ENCODE data around the gene GCH1. TPM values are rescaled to one million over a fixed set of nuclear protein-coding genes. Genes with fewer than 3 reads are reported as not detected.

The GCH1 gene
- total RNA-seq, 1 donor from 2014 or later = 11.2 TPM

GRCh38 chr14:54837508-54838149 lies 65.0 kb downstream of the GCH1 start:
- no peak overlapping the region for H3K4me3 Mint-ChIP-seq (ENCODE audit: unreplicated experiment)
- H3K27ac Mint-ChIP-seq (ENCODE audit: unreplicated experiment) = no peak overlapping the region
- no peak for DNase-seq (ENCODE audit: low spot score)
- H3K27me3 Mint-ChIP-seq (ENCODE audit: unreplicated experiment) = peaks cover 2% of the 10 kb centered on the region
- TF ChIP-seq CTCF (IDR thresholded peaks at IDR 0.05; ENCODE audit: unreplicated experiment) = no peak
- no peaks in the 10 kb centered on the region for H3K4me1 Mint-ChIP-seq (ENCODE audit: unreplicated experiment)
- H3K9me3 Mint-ChIP-seq (ENCODE audit: unreplicated experiment) = no peaks in the 10 kb centered on the region
- peaks cover 14% of the 10 kb centered on the region for H3K36me3 Mint-ChIP-seq (ENCODE audit: low read depth, unreplicated experiment)

- H3K4me3 Mint-ChIP-seq (ENCODE audit: unreplicated experiment) = no peak overlapping the region
- H3K4me1 Mint-ChIP-seq (ENCODE audit: unreplicated experiment) = no peaks in the 10 kb centered on the region
- no peaks in the 10 kb centered on the region for H3K9me3 Mint-ChIP-seq (ENCODE audit: unreplicated experiment)
- peaks cover 2% of the 10 kb centered on the region for H3K27me3 Mint-ChIP-seq (ENCODE audit: unreplicated experiment)
- H3K27ac Mint-ChIP-seq (ENCODE audit: unreplicated experiment) = no peak overlapping the region
- H3K36me3 Mint-ChIP-seq (ENCODE audit: low read depth, unreplicated experiment) = peaks cover 14% of the 10 kb centered on the region
- no peak for TF ChIP-seq CTCF (IDR thresholded peaks at IDR 0.05; ENCODE audit: unreplicated experiment)
- no peak for DNase-seq (ENCODE audit: low spot score)
Measured at GRCh38 chr14:54836231-54836630, 66.4 kb downstream of the GCH1 start.

GRCh38 chr14:54834727-54835126 lies 67.9 kb downstream of the GCH1 start:
- no peaks in the 10 kb centered on the region for H3K9me3 Mint-ChIP-seq (ENCODE audit: unreplicated experiment)
- TF ChIP-seq CTCF (IDR thresholded peaks at IDR 0.05; ENCODE audit: unreplicated experiment) = no peak
- peaks cover 2% of the 10 kb centered on the region for H3K27me3 Mint-ChIP-seq (ENCODE audit: unreplicated experiment)
- H3K36me3 Mint-ChIP-seq (ENCODE audit: low read depth, unreplicated experiment) = peaks cover 4% of the 10 kb centered on the region
- no peak overlapping the region for H3K27ac Mint-ChIP-seq (ENCODE audit: unreplicated experiment)
- H3K4me1 Mint-ChIP-seq (ENCODE audit: unreplicated experiment) = no peaks in the 10 kb centered on the region
- DNase-seq (ENCODE audit: low spot score) = no peak
- no peak overlapping the region for H3K4me3 Mint-ChIP-seq (ENCODE audit: unreplicated experiment)

GRCh38 chr14:54834081-54834480 lies 68.5 kb downstream of the GCH1 start:
- no peak for TF ChIP-seq CTCF (IDR thresholded peaks at IDR 0.05; ENCODE audit: unreplicated experiment)
- H3K27me3 Mint-ChIP-seq (ENCODE audit: unreplicated experiment) = no peaks in the 10 kb centered on the region
- no peaks in the 10 kb centered on the region for H3K4me1 Mint-ChIP-seq (ENCODE audit: unreplicated experiment)
- H3K27ac Mint-ChIP-seq (ENCODE audit: unreplicated experiment) = no peak overlapping the region
- H3K4me3 Mint-ChIP-seq (ENCODE audit: unreplicated experiment) = no peak overlapping the region
- no peak for DNase-seq (ENCODE audit: low spot score)
- no peaks in the 10 kb centered on the region for H3K9me3 Mint-ChIP-seq (ENCODE audit: unreplicated experiment)
- no peaks in the 10 kb centered on the region for H3K36me3 Mint-ChIP-seq (ENCODE audit: low read depth, unreplicated experiment)

DNA sequence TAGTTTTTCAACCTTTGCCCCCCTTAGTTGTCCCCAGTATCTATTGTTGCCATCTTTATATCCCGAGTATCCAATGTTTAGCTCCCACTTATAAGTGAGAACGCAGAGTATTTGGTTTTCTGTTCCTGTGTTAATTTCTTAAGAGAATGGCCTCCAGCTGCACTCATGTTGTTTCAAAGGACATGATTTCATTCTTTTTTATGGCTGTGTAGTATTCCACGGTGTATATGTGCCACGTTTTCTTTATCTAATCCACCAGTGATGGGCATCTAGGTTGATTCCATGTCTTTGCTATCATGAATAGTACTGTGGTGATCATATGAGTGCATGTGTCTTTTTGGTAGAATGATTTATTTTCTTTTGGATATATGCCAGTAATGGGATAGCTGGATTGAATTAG lies 72.0 kb downstream of the GCH1 start:
- Mint-ChIP-seq H3K27me3 (ENCODE audit: unreplicated experiment) (no peaks in the 10 kb centered on the region), H3K4me3 (ENCODE audit: unreplicated experiment) (no peak overlapping the region), H3K4me1 (ENCODE audit: unreplicated experiment) (no peaks in the 10 kb centered on the region), H3K9me3 (ENCODE audit: unreplicated experiment) (no peaks in the 10 kb centered on the region), H3K36me3 (ENCODE audit: low read depth, unreplicated experiment) (no peaks in the 10 kb centered on the region), H3K27ac (ENCODE audit: unreplicated experiment) (no peak overlapping the region)
- no peak for TF ChIP-seq CTCF (IDR thresholded peaks at IDR 0.05; ENCODE audit: unreplicated experiment)
- no peak for DNase-seq (ENCODE audit: low spot score)

All from endothelial cell (in vitro differentiated cells).